ENCODE data around the gene UTS2R.

Gene UTS2R

GRCh38 chr17:82390015-82390859 lies 18.7 kb downstream of the UTS2R start:
- no peak for DNase-seq

GRCh38 chr17:82390860-82391435 lies 19.4 kb downstream of the UTS2R start:
- no peak for DNase-seq

DNA sequence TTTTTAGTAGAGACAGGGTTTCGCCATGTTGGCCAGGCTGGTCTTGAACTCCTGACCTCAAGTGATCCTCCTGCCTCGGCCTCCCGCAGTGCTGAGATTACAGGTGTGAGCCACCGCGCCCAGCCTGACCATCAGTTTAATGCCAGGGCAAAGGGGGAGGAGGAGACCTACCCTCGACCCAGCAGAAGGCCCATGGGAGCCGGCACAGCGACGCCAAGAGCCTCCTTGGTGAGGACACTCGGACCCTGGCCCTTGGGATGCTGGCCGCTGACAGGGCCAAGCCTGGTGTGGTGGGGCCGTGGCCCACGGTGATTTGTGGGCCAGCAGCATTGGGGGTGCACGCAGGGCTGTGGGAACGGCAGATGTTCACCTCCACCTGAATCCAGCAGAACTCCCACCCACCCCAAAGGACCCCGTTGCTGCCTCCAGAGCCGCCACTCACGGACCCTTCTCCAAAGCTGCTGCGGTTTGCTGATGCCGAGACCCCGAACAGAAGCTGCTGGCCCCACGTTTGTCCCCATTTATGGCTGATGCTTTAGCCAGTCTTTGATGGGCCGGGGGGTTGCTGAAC lies 20.0 kb downstream of the UTS2R start:
- no peak for DNase-seq

DNA sequence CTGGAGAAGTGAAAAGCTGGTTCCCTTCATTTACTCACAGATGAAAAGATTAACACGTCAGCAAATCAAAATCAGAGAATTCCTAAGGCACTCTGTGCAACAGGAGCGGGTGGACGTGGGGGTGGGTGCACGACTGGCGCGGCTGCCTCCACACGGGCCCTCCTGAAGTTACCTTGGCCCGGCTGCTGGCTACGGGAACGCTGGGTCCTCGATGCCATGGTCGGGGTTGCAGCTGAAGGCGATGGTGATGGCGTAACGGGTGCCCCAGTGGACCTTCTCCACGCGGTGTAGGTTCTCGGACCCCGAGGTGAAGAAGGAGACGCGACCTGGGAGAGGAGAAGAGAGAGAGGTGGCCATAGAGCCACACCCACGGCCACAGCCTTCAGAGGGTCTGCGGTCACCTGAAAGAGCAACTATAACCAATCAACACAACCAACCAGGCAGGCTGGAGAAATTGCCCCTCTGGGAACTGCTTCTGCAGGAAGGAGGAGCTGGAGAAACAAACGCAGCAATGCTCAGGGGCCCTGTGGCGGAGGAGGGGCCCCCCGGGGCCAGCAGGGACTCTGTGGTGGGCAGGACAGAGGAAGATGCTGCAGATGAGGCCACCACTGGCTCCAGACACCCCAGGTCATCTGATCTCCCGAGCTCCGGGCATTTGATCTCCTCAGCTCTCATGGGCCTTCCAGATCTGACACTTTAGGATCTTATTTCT lies 20.8 kb downstream of the UTS2R start:
- DNase-seq, result no peak

DNA sequence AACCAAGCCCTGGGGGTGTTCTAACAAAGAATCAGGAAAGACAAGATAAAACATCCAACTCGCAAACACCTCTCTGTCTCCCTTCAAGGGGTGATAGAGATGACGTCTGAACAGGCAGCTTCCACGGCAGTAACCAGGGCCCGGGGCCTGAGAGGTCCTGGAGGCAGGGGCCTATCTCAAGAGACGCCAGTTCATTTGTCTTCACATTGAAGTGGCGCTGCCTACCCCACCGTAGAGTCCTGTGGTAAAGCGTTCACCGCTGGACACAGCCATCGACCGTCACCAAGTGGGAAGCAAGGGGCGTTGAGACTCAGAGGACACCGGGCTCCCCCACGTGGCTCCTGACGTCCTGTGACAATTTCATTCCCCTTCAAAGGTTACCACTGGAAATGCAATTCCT lies 21.4 kb downstream of the UTS2R start:
- DNase-seq, result no peak

DNA sequence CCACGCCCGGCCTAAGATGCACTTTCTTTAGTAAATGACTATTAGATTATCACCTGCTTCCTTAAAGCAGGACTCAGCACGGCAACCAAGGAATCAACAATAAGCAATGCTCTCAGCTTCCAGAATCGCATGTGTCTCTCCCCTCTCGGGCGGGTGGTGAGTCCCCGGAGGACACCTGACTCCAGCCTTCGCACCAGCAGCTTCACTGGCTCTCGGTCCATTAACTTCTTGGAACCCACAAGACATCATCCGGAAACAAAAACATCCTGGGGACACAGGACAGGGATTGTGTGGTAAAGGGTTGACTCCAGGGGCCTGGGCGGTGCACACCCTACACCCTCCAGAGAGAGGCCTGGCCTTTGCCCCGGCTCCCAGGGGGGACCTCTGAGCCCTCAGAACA lies 22.7 kb downstream of the UTS2R start:
- no peak for DNase-seq

DNA sequence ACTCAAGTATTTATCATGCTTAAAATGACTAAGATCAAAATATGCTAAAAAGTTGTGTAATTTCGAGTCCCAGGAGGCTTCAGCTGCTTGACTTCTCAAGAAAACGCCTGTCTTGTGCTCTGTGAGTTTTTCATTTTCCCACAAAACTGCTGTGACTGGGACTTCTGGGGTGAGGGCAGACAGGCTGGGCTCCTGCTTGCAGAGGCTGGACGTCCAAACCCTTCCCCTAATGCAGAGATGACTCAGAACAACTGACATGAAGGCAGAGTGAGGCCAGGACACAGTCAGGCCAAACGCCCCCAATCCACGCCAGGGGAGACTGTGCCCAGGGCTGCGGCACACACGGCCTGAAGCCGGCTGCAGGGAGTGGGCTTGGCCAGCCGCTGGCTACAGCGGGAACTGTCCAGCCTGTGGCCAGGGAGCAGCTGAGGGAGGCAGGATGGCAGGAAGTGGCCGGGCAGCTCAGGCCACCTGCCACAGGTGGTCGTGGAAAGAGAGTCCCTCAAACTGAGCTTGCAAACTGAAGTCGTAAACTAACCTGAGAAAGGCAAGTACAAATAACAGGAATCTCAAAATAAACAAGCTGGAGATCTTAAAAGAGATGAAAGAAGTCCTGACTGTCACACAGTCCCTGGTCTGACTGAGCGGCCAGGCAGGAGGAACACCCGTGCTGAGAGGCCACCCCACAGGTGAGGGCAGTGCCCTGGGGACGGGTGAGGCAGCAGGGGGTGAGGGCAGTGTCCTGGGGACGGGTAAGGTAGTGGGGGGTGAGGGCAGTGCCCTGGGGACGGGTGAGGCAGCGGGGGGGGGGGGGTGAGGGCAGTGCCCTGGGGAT lies 25.3 kb downstream of the UTS2R start:
- no peak for DNase-seq

- DNase-seq, result no peak
Observed at GRCh38 chr17:82397449-82398335, 26.1 kb downstream of the UTS2R start.

DNA sequence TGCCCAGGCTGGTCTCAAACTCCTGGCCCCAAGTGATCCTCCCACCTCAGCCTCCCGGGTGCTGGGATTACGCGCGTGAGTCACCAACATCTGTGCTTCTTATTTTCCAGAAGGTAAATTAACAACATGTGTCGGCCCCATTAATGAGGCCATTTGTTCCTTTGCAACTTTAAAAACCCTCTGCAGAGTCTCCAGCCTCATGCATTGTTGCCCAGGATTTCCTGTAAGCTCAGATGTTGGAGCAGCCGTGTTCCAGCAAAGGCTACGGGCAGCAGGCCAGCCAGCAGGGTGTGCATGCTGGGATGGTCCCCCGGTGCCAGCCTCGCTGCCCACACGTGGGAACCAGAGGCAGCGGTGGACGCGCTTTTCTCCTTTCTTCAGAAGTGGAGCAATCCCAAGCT lies 27.5 kb downstream of the UTS2R start:
- no peak for DNase-seq

DNA sequence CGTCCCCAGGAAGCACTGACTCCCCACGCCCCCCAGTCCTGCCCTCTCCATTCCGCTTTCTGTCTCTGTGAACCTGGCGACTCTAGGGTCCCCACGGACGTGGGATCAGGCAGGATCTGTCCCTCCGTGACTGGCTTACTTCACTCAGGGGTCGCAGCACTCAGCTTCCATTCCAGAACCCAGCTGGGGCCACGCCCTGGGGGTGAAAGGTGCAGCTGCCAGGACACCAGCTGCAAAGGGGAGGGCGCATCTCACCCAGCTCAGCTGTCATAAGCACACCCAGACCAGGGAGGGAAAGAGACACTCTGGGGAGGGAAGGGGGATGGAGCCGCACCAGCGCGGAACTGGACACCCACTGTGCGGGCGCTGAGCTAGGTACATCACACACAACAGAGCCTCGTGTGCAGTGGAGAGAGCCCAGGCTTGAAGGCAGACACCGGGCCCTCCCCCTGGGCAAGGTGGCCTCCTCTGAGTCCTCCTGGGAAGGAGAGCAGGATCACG lies 28.1 kb downstream of the UTS2R start:
- DNase-seq, result no peak

DNA sequence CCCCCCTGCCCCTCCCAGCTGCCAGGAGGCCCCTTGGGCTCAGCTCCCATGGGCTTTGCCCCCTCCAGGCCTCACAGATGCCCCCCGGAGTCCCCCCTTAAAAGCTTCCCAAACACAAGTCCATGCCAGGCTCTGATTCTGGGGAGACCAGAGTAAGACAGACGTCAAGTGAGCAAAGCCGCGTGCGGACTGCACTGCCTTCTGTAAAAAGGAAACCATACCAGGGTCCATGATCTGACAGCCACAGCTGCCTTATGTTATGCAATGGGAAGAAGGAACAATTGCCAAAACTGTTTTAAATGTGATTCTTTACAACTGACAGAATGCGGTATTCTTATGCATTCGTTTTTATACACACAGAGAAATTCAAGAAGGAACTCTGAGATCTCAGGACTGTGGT lies 28.6 kb downstream of the UTS2R start:
- no peak for DNase-seq

DNA sequence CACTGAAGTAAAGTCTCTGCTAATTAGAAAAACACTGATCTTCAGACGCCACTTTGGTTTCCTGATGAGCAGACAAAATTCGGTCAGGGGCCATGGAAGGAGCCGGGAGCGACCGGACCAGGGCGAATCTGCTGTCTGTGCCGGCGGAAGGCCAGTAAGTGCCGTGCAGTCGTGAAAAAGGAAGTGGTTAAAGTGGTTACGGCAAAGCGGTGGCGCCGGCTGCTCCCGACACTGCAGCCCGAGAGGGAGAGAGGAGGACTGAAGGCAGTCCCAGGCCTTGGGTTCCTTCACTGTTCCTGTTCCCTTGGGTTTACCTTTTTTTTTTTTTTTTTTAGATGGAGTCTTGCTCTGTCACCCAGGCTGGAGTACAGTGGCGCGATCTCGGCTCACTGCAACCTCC lies 29.3 kb downstream of the UTS2R start:
- DNase-seq, result no peak

DNA sequence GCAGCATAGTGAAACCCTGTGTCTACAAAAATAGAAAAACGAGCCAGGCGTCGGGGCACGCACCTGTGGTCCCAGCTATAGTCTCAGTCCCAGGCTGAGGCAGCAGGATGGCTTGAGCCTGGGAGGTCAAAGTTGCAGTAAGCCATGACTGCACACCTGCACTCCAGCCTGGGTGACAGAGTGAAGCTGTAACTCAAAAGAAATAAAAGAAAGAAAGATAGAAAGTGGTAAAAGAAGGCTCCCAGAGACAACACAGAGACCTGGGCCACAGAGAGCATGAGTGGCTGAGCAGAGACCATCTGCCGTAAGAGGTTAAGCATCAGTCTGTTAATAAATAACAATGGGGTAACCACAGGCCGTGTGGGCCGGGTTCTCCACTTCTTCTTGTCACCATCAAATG lies 31.3 kb downstream of the UTS2R start:
- no peak for DNase-seq

DNA sequence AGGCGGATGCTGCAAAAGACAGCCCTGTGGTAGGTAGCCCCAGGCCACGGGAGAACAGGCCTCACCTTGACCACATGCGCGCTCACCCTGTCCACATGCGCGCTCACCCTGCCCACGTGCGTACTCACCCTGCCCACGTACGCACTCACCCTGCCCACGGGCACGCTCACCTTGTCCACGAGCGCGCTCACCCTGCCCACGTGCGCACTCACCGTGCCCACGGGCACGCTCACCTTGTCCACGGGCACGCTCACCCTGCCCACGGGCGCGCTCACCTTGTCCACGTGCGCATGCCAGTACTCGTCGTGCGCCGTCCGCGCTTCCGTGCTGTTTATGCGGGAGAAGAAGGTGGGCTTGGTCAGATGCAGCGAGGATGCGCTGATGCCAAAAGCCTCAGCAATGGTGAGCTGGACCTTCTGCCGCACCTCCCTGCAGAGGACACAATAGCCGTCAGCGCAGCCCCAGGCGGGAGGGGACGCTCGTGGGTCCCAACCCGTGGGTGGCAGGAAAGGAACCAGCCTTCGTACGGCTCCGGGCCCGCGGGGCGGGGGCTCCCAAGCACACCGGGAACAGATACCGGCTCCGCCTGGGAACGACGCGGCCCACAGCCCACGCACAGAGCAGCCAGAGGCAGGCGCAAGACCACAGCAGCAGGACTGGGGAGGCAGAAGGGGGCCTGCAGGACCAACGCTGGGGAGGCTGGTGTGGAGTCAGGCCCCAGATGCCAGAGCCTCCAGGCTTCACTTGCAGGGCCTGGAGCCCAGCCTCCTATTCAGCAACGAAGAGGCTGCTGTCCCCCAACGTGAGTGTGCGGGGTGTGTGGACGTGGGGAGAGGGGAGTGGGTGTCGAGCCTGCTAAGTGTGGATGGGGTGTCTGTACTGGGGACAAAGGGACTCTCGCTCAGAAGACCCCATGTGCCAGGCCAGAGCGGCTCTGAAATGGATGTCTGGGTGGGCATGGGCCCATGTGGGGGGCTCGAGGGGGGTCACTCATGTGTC lies 32.4 kb downstream of the UTS2R start:
- no peak for DNase-seq

GRCh38 chr17:82405051-82405450 lies 33.5 kb downstream of the UTS2R start:
- DNase-seq, result no peak

DNA sequence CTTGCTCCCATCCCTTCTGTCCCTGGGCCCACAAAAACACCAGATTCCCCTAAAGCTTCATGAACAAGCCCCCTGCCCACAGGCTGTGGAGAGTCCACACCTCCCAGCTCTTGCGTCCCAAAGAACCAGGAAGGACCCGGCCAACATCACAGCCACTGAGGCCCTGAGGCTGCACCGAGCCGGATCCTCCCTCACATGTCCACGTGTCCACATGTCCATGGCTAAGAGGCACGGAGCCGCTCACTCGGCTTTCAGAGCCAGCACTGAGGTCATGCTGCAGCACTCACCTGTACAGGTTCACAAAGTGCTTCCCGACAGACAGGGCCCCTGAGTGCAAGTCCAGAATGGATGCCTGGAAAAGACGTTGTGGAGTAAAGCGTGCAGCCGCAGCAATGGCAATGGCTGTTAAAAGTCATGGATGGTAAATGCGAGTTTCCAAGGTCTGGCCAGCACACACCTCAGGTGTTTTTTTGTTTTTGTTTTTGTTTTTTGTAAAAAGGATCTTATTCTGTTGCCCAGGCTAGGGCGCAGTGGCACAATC lies 34.6 kb downstream of the UTS2R start:
- no peak for DNase-seq

DNA sequence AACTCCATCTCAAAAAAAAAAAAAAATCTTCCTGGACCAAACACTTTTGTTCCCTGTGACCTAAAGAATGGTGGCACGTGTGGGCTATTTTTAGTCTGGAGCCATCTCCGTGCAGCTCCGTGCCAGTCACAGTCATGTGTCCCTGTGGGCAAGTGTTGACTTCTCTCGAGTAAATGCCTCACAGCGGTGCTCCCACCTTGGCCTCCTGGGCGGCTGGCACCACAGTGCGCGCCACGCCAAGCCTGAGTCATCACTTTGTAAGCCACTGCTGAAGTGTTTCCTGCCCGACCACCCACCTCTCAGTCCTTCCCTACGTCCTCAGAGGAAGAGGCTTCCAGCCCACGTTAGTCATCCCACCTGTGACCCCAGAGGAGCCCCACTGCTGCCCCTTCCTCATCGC lies 35.7 kb downstream of the UTS2R start:
- no peak for DNase-seq

DNA sequence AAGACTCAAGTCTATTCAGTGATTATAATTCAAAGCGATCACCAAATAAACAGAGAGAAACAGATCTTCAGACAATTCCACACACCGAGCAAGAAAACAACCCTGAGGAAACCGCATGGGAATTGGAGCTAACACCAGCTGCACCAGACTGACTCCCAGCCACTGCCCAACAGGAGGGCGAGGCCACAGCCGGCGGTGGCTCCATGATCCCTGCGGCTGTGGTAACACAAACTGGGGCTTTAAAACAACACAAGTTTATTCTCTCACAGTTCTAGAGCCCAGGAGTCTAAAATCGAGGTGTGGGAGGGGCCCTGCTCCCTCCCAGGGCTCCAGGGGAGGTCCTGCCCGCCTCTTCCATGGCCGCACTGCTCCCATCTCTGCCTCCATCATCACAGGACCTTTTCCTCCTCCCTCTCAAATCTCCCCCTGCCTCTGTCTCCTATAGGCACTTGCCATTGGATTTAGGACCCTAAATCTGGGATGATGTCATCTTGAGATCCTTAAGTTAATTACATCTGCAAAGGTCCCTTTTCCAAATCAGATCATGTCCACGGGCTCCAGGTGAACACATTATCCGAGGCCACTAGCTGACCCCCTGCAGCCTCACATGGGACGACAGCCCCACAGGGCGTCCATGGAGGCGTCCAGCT lies 36.8 kb downstream of the UTS2R start:
- DNase-seq, result no peak

- DNase-seq, result no peak
Observed at GRCh38 chr17:82408938-82409318, 37.4 kb downstream of the UTS2R start.
